Posterior cingulate gyrus (tissue), 11 donors: ENCODE measurements around the gene CACNA1C.

ENCODE experiments used
- DNase-seq, 10 donors: peaks; one replicate each; pipeline versions ENCODE4 v3.0.0 to v3.0.0-alpha.2; 2020 to 2021; ENCODE audit warnings: mixed read lengths in 3 of 10
- intact Hi-C: fragments of 100-400 bp; cut with DNase I; formaldehyde crosslinking; loops from one replicate; pipeline ENCODE4 v1.15.1; 2023

Gene CACNA1C

DNA sequence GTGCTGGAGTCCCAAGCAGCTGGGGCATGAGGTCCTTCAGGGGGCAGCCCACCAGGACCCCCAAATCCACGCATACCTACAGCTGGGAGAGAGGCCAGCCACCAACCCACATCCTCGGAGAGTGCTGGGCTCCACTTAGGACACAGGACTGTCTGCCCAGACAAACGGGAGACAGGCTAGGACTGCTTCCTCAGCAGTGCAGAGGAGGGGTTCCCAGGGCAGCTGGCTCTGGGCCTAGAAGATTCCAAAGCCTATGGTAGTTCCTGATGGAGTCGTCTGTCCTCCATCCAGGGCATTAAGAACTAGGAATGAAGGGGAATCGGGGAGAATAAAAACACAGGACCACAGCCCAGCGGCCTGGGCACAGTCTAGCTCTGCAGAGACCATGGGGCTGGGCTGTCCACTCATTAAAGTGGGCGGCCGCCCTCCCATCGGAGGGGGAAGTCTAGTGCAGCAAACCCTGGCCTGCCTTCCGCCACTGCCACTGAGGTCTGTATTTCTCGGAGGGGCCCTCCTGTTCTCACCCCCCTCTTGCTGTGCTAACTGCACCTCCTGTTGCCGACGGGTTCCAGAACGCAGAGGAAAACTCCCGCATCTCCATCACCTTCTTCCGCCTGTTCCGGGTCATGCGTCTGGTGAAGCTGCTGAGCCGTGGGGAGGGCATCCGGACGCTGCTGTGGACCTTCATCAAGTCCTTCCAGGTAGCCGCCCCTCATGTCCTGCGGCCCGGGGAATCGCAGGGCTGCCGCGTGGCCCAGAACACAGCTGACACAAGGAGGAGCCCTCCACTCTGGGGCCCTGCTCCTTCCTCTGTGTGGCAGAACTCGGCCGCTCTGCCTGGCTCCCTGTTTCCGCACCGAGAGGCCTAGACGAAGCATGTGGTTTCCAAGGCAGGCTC, 598.5 kb downstream of the CACNA1C start:
- intact Hi-C loops = no loop called here
- peak in 2 of 10 donors; percentile 78 to 79 for DNase-seq

DNA sequence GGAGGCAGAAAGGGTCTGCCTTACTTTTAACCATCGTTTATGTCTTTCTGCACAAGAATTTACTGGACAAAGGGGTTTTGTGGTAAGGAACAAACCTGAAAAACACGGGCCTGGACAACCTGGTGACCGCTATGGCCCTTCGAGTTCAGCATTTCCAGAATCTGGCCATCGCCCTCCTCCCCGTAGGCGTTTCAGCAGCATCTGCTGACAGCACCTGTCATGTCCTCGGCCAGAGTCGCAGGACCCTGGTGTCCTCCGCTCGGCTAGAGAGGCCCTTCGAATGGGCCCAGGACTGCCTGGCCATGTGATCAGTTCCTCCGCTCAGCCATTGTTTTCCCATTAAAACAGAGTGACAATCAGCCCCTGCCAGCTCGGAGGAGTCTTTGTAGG, 599.2 kb downstream of the CACNA1C start:
- DNase-seq = peak in 2 of 10 donors; percentile 21 to 26
- intact Hi-C loops = no loop called here

- DNase-seq = peak in 2 of 10 donors; percentile 36 to 66
- intact Hi-C loops = no loop called here
Measured at GRCh38 chr12:2652401-2653081, 599.8 kb downstream of the CACNA1C start.

DNA sequence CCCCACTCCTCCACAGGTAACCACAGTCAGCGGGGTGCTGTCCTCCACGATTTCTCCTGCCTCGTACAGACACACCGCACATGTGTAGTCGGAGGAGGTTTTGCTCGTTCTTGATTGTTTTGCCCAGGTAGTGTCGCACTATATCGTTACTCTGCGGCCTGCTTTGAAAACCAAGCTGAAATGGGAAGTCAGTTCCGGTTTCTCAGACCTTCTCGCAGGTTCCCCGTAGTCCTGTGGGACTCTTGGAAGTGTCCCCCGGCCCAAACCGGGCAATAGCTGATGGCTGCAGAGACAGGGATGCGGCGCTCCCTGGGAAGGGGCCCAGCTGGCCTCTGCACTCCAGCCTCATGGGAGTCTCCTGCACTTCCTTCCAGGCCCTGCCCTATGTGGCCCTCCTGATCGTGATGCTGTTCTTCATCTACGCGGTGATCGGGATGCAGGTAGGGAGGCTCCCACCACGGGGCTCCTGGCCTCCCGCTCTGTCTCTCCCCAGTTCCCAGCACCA, 600.7 kb downstream of the CACNA1C start:
- intact Hi-C loops = no loop called here
- peak in 1 of 10 donors; percentile 45 for DNase-seq

DNA sequence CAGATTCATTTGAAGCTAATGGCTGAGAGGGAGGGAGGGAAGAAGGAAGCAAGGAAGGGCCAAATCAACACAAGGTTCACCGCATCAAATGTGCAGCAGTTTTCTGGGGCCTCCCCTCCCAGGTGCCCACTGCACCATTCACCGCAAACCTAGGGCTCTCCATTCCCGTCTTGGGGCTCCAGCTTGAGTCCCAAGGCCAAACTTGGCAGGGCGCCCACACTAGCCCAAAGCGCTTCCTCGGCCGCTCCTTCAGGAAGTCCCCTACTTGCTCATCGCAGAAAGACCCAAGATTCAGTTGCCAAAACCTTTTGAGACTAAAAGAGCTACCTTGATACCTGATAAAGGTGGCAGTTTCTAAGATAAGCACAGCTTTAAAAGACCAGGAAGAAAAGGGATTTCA, 601.5 kb downstream of the CACNA1C start:
- DNase-seq = peak in 1 of 10 donors; percentile 88
- intact Hi-C loops = no loop called here

DNA sequence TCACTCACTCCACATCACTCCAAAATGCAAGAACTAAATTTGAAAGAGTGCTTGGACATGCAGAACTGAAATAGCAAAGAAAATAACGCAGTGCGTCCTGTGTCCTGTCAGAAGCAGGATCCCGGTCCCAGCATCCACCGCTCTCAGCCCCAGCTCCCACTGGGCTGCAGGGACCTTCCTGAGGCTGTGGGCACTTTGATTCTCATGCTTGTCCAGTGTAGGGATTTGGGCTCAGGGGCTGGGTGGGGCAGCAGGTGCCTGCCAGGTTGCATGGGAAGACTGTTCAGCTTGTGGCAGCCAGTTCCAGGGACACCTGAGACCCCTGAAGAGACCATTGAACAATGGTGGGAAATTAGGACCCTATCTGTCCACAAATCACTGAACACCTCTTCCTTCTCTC, 602.0 kb downstream of the CACNA1C start:
- intact Hi-C loops = no loop called here
- DNase-seq = peak in 1 of 10 donors; percentile 24

DNA sequence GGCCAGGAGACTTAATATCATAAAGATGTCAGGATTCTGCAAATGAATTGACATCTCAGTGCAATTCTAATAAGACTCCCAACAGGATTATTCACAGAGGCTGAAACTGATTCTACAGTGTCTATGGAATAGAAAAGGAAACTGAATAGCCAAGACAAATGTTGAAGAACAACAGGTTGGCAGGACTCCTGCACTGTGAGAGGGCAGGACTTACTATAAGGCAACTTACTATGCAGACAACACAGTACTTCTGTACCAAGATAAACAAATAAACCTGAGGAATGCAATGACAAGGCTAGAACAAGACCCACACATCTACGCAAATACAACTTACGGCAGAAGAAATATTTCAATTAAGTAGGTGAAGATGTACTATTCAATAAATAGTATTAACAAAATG, 609.7 kb downstream of the CACNA1C start:
- intact Hi-C loops = no loop called here
- DNase-seq = no peak

GRCh38 chr12:2664721-2665577, 612.2 kb downstream of the CACNA1C start:
- intact Hi-C loops = no loop called here
- peak in 1 of 10 donors; percentile 55 for DNase-seq

- DNase-seq = peak in 1 of 10 donors; percentile 40
- intact Hi-C loops = no loop called here
Measured at GRCh38 chr12:2666411-2666810, 613.6 kb downstream of the CACNA1C start.

DNA sequence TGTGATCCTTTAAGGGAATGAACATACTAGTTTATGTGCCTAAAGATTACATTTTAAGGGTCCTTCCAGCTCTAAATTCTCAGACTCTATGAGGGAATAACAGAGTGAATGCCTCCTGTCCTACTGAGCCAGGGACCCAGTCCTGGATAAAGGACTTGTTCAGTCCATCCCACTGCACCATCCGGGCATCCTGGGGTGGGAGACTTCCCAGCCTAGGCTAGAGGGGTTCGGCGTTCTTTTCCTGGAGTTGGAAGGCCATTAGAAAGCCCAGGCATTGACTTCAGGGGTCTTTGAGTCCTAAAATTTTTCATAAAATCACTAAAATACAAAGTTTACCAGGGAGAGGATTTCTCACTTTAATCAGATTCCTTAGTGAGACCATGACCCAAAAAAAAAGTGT, 614.1 kb downstream of the CACNA1C start:
- no peak for DNase-seq

DNA sequence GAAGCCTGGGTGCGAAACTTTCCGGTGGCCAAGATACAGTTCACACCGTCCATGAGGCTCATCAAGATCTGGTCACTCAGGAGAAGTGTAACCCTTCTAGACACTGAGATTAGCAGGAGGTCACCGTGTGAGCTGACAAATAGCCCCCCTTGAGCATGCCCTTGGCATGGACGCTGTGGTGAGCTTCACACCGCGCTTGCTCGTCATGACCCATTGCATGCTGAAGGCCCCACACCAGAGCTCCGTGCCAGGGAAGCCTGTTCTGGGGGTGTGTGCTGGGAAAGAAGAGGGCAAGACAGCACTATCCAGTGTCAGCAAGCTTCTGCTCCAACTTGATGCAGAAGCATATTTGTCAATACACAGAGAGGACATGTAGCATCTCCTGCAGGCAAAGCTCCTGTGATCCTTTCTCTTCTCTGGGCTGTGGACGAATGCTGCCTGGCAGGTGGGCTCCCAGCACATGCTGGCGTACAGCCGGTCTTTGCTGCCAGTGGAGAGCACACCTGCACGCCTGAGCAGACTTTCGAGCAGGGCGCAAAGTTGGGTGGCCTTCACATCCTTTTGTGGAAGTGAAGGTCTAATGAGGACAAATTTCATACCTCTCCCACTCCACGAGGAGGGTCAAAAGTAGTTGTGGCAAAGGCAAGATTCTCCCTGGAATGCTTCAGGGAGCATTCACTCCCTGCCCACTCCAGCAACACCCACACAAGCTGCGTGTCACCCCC, 615.1 kb downstream of the CACNA1C start:
- intact Hi-C loops = no loop called here
- DNase-seq = peak in 1 of 10 donors; percentile 55

More for the DNA sequence above, 614.1 kb downstream of the CACNA1C start:
- intact Hi-C loops = no loop called here

DNA sequence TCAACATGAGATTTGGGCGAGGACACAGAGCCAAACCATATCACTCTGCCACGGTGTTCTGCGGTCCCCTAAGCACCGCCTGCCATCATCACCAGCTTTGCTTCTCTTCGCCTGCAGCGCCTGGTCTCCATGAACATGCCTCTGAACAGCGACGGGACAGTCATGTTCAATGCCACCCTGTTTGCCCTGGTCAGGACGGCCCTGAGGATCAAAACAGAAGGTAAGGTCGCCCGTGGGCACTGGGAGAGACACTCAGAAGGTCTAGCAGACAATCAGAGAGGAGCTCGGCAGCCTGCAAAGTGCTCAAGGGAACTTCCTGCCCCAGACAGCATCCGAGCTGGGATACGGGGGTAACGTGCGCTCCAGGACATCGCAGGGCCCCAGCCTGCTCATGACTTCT, 616.0 kb downstream of the CACNA1C start:
- peak in 1 of 10 donors; percentile 46 for DNase-seq
- intact Hi-C loops = no loop called here

- intact Hi-C loops = no loop called here
- peak in 1 of 10 donors; percentile 32 for DNase-seq
Measured at GRCh38 chr12:2669560-2669959, 616.8 kb downstream of the CACNA1C start.

- peak in 1 of 10 donors; percentile 20 for DNase-seq
- intact Hi-C loops = no loop called here
Measured at GRCh38 chr12:2672863-2673262, 620.1 kb downstream of the CACNA1C start.

- DNase-seq = peak in 2 of 10 donors; percentile 5 to 80
- intact Hi-C loops = no loop called here
Measured at GRCh38 chr12:2673966-2674810, 621.4 kb downstream of the CACNA1C start.

DNA sequence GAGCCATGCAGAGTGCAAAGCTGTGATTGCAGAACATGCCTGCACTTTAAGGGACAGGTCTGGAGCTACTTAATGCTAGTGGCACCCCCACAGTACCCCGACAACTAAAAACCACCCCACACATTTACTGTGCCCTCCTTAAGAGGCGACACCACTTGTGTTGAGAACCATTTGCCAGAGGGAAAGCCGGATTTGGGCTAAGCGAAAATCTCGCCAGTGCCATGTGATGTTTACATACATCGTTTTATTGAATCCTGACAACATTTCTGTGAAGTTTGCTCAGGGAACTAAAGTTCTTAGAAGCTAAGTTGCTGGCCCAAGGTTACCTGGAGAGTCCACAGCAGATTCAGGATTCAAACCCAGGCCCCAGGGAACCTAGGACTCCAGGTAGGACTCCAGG, 623.0 kb downstream of the CACNA1C start:
- DNase-seq = no peak

GRCh38 chr12:2677142-2677880, 624.5 kb downstream of the CACNA1C start:
- intact Hi-C loops = no loop called here

More for the DNA sequence above, 623.0 kb downstream of the CACNA1C start:
- intact Hi-C loops = no loop called here

GRCh38 chr12:2678426-2678825, 625.6 kb downstream of the CACNA1C start:
- intact Hi-C loops = no loop called here
- DNase-seq = peak in 1 of 10 donors; percentile 69

More at GRCh38 chr12:2677142-2677880, 624.5 kb downstream of the CACNA1C start:
- peak in 2 of 10 donors; percentile 4 to 76 for DNase-seq
